ENCODE data around the gene UPK3A. TPM values are rescaled to one million over a fixed set of nuclear protein-coding genes. Genes with fewer than 3 reads are reported as not detected.

UPK3A gene
- total and polyA plus RNA-seq, 2 of the 13 experiments (the other 11 are each of a cell fraction or from before 2014, with no cell fraction given), result 10.5 to 13.8 TPM

GRCh38 chr22:45248832-45249561 lies 35.8 kb upstream of the UPK3A start (continued):
- no peak for TF ChIP-seq ZNF33B (CRISPR knock-in tag; IDR thresholded peaks at IDR 0.05)
- no peak for TF ChIP-seq GZF1 (CRISPR knock-in tag; IDR thresholded peaks at IDR 0.05)
- TF ChIP-seq FOXA3 (CRISPR knock-in tag; IDR thresholded peaks at IDR 0.05), result 0 out of 2 replicates have a peak, but pooled peaks have one; percentile 22
- no peak for TF ChIP-seq SP2 (CRISPR knock-in tag; IDR thresholded peaks at IDR 0.05)
- no peak for TF ChIP-seq RARA (CRISPR knock-in tag; IDR thresholded peaks at IDR 0.05)
- TF ChIP-seq AHR (CRISPR knock-in tag; IDR thresholded peaks at IDR 0.05), result no peak
- no peak for TF ChIP-seq ZNF331 (CRISPR knock-in tag; IDR thresholded peaks at IDR 0.05)
- no peak for TF ChIP-seq GFI1 (CRISPR knock-in tag; IDR thresholded peaks at IDR 0.05; ENCODE audit: borderline replicate concordance)
- TF ChIP-seq CBFB (CRISPR knock-in tag; IDR thresholded peaks at IDR 0.05), result no peak
- TF ChIP-seq ZNF597 (CRISPR knock-in tag; IDR thresholded peaks at IDR 0.05), result no peak
- no peak for TF ChIP-seq LCORL (IDR thresholded peaks at IDR 0.05)
- peak; percentile 53; the same call in 1 of the 2 replicates for TF ChIP-seq LCORL (CRISPR knock-in tag; IDR thresholded peaks at IDR 0.05)
- no peak for TF ChIP-seq BRF2 (CRISPR knock-in tag; IDR thresholded peaks at IDR 0.05)
- TF ChIP-seq ZNF563 (CRISPR knock-in tag; IDR thresholded peaks at IDR 0.05), result no peak
- TF ChIP-seq REPIN1 (CRISPR knock-in tag; IDR thresholded peaks at IDR 0.05; ENCODE audit: borderline replicate concordance, low read depth), result no peak
- TF ChIP-seq NR2F1 (CRISPR knock-in tag; IDR thresholded peaks at IDR 0.05), result peak in 1 of 2 experiments; percentile 11; a peak in 1 of 4 replicates
- peak; percentile 56; the same call in 1 of the 2 replicates for TF ChIP-seq NR2F6 (IDR thresholded peaks at IDR 0.05)
- no peak; the same call in 1 of the 2 replicates for TF ChIP-seq NR2F6 (CRISPR knock-in tag; IDR thresholded peaks at IDR 0.05)
- TF ChIP-seq ZNF687 (CRISPR knock-in tag; IDR thresholded peaks at IDR 0.05), result peak; percentile 51; the same call in 1 of the 2 replicates
- TF ChIP-seq FOXC1 (CRISPR knock-in tag; IDR thresholded peaks at IDR 0.05; ENCODE audit: borderline replicate concordance), result no peak
- TF ChIP-seq SP1 (IDR thresholded peaks at IDR 0.05), result no peak
- no peak for TF ChIP-seq SP1 (CRISPR knock-in tag; IDR thresholded peaks at IDR 0.05)
- TF ChIP-seq MXI1 (IDR thresholded peaks at IDR 0.05; ENCODE audit: borderline replicate concordance, low read depth, low read length), result no peak
- TF ChIP-seq E2F5 (CRISPR knock-in tag; conservative IDR thresholded peaks at IDR 0.05), result no peak
- no peak for TF ChIP-seq KMT2B (CRISPR knock-in tag; IDR thresholded peaks at IDR 0.05)
- no peak for TF ChIP-seq REXO4 (CRISPR knock-in tag; IDR thresholded peaks at IDR 0.05; ENCODE audit: borderline replicate concordance)
